BLaER1 treated with 17β-estradiol and CSF1 and Interleukin-3, amounts not matched to agents 10 nM and 100 nM (cell line): ENCODE data around the gene MREG.

Experiments used
- H3K27ac ChIP-seq, 11 experiments: shearing (Covaris generic); formaldehyde crosslinking; 2 replicates each; pipeline ENCODE4 v1.8.1; 2022
- H3K27me3 ChIP-seq, 11 experiments: shearing (Covaris generic); formaldehyde crosslinking; 2 replicates each; pipeline ENCODE4 v1.8.1; 2022
- H3K36me3 ChIP-seq, 11 experiments: shearing (Covaris generic); formaldehyde crosslinking; 2 replicates each; pipeline ENCODE4 v1.8.1; 2022
- H3K4me1 ChIP-seq, 10 experiments: shearing (Covaris generic); formaldehyde crosslinking; 2 replicates each; pipeline ENCODE4 v1.8.1; 2022
- H3K4me2 ChIP-seq, 11 experiments: shearing (Covaris generic); formaldehyde crosslinking; 2 replicates each; pipeline ENCODE4 v1.8.1; 2022
- H3K4me3 ChIP-seq, 10 experiments: shearing (Covaris generic); formaldehyde crosslinking; 2 replicates each; pipeline ENCODE4 v1.8.1; 2022
- H3K9ac ChIP-seq, 11 experiments: shearing (Covaris generic); formaldehyde crosslinking; 2 replicates each; pipeline ENCODE4 v1.8.1; 2022
- H3K9me3 ChIP-seq, 11 experiments: shearing (Covaris generic); formaldehyde crosslinking; replicated peaks in 1 of 11; 2 replicates each; pipeline ENCODE4 v1.8.1; 2022
- H4K20me1 ChIP-seq, 11 experiments: shearing (Covaris generic); formaldehyde crosslinking; 2 replicates each; pipeline ENCODE4 v1.8.1; 2022
- Cebpa-rat ChIP-seq, 11 experiments: shearing (Covaris generic); IDR thresholded peaks; 2 replicates each; pipeline ENCODE4 v1.8.1; 2022

Gene MREG

GRCh38 chr2:215946586-215946985 is 66.8 kb downstream of the MREG start:
- Histone ChIP-seq H3K9ac (no peak overlapping the region), H3K4me1 (no peaks in the 10 kb centered on the region), H3K4me3 (no peak overlapping the region), H3K36me3 (peaks cover 0 to 24% (median 8%) of the 10 kb centered on the region in 11 experiments; a peak in 8 of 22 replicates), H3K9me3 (no peaks in the 10 kb centered on the region), H3K27me3 (no peaks in the 10 kb centered on the region), H3K4me2 (no peak overlapping the region), H3K27ac (no peak overlapping the region), H4K20me1 (no peaks in the 10 kb centered on the region)
- TF ChIP-seq Cebpa-rat (IDR thresholded peaks at IDR 0.05) = no peak

GRCh38 chr2:215942194-215942593 is 71.2 kb downstream of the MREG start:
- no peak for TF ChIP-seq Cebpa-rat (IDR thresholded peaks at IDR 0.05)
- Histone ChIP-seq H4K20me1 (no peaks in the 10 kb centered on the region), H3K4me1 (no peaks in the 10 kb centered on the region), H3K36me3 (peaks cover 0 to 28% (median 16%) of the 10 kb centered on the region in 11 experiments; a peak in 9 of 22 replicates), H3K4me2 (no peak overlapping the region), H3K27me3 (no peaks in the 10 kb centered on the region), H3K9ac (no peak overlapping the region), H3K4me3 (no peak overlapping the region), H3K27ac (no peak overlapping the region), H3K9me3 (no peaks in the 10 kb centered on the region)

- H3K9ac ChIP-seq = no peak overlapping the region
- H3K9me3 ChIP-seq = no peaks in the 10 kb centered on the region
- no peaks in the 10 kb centered on the region for H3K4me1 ChIP-seq
- H3K4me2 ChIP-seq = no peak overlapping the region
- no peaks in the 10 kb centered on the region for H4K20me1 ChIP-seq
- H3K27ac ChIP-seq = no peak overlapping the region
- H3K4me3 ChIP-seq = no peak overlapping the region
- H3K36me3 ChIP-seq = peaks cover 0 to 28% (median 16%) of the 10 kb centered on the region in 11 experiments; a peak in 9 of 22 replicates
- no peak for TF ChIP-seq Cebpa-rat (IDR thresholded peaks at IDR 0.05)
- H3K27me3 ChIP-seq = no peaks in the 10 kb centered on the region
Measured at GRCh38 chr2:215941726-215942125, 71.6 kb downstream of the MREG start.

- Histone ChIP-seq H3K9ac (no peak overlapping the region), H3K9me3 (no peaks in the 10 kb centered on the region), H4K20me1 (no peaks in the 10 kb centered on the region), H3K4me3 (no peak overlapping the region), H3K27ac (no peak overlapping the region), H3K36me3 (peaks cover 0 to 26% (median 16%) of the 10 kb centered on the region in 11 experiments; a peak in 9 of 22 replicates), H3K27me3 (no peaks in the 10 kb centered on the region), H3K4me1 (no peaks in the 10 kb centered on the region), H3K4me2 (no peak overlapping the region)
- TF ChIP-seq Cebpa-rat (IDR thresholded peaks at IDR 0.05) = no peak
Measured at GRCh38 chr2:215940645-215941184, 72.6 kb downstream of the MREG start.

- no peak for TF ChIP-seq Cebpa-rat (IDR thresholded peaks at IDR 0.05)
- H4K20me1 ChIP-seq = no peaks in the 10 kb centered on the region
- no peak overlapping the region for H3K4me2 ChIP-seq
Measured at GRCh38 chr2:215937190-215937589, 76.2 kb downstream of the MREG start.

GRCh38 chr2:215933151-215933550 is 80.2 kb downstream of the MREG start:
- no peaks in the 10 kb centered on the region for H3K27me3 ChIP-seq

More at GRCh38 chr2:215937190-215937589, 76.2 kb downstream of the MREG start:
- Histone ChIP-seq H3K27me3 (no peaks in the 10 kb centered on the region), H3K9ac (no peak overlapping the region), H3K4me3 (no peak overlapping the region), H3K9me3 (no peaks in the 10 kb centered on the region), H3K4me1 (no peaks in the 10 kb centered on the region), H3K36me3 (peaks cover 0 to 16% (median 4%) of the 10 kb centered on the region in 11 experiments; a peak in 4 of 22 replicates), H3K27ac (no peak overlapping the region)

DNA sequence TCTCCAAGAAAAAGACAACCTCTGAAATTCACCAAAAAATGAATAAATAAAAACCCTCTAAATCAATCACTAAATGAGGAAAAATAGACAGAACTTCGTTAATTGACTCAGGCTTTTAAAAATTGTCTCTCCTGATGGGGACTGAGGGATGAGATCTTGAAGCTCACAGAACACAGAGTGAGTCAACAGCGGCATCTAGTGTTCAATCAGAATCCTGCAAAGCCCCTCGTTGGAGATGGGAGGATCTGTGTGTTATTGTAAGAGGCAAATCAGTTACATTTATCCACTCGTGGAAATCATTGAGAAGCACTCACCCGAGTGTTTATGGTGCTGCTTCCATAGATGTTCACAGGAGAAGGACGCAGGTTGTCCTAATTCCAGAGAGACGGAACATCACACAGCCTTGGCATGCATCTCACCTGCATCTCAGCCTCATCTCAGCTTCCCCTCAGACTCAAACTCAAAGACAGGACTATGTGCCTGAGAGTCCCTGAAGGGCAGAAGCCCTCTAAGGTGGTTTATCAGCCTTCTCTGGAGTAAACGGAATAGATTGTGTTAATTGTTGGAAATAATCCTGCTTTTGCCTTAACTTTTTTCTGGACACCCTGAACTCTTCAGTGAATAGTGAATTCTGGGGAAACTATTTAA is 82.0 kb downstream of the MREG start:
- Histone ChIP-seq H3K27ac (no peak overlapping the region), H3K36me3 (no peaks in the 10 kb centered on the region), H3K27me3 (no peaks in the 10 kb centered on the region), H3K4me2 (no peak overlapping the region), H3K4me1 (peaks cover 0 to 29% (median 10%) of the 10 kb centered on the region in 10 experiments; a peak in 11 of 20 replicates), H3K4me3 (no peak overlapping the region), H3K9ac (no peak overlapping the region), H3K9me3 (no peaks in the 10 kb centered on the region), H4K20me1 (no peaks in the 10 kb centered on the region)
- no peak for TF ChIP-seq Cebpa-rat (IDR thresholded peaks at IDR 0.05)

More at GRCh38 chr2:215933151-215933550, 80.2 kb downstream of the MREG start:
- Histone ChIP-seq H3K4me1 (peaks cover 0 to 27% (median 10%) of the 10 kb centered on the region in 10 experiments; a peak in 11 of 20 replicates), H4K20me1 (no peaks in the 10 kb centered on the region), H3K27ac (no peak overlapping the region), H3K9me3 (no peaks in the 10 kb centered on the region), H3K9ac (no peak overlapping the region), H3K36me3 (no peaks in the 10 kb centered on the region), H3K4me2 (no peak overlapping the region), H3K4me3 (no peak overlapping the region)
- no peak for TF ChIP-seq Cebpa-rat (IDR thresholded peaks at IDR 0.05)

GRCh38 chr2:215930505-215931253 is 82.7 kb downstream of the MREG start:
- H4K20me1 ChIP-seq = no peaks in the 10 kb centered on the region
- no peaks in the 10 kb centered on the region for H3K9me3 ChIP-seq
- H3K36me3 ChIP-seq = no peaks in the 10 kb centered on the region
- no peak for TF ChIP-seq Cebpa-rat (IDR thresholded peaks at IDR 0.05)
- peak overlapping the region in 2 of 11 experiments; percentile 56 to 63; a peak in 1 of 22 replicates for H3K4me2 ChIP-seq
- no peaks in the 10 kb centered on the region for H3K27me3 ChIP-seq
- H3K4me1 ChIP-seq = peaks cover 0 to 29% (median 10%) of the 10 kb centered on the region in 10 experiments; a peak in 11 of 20 replicates
- no peak overlapping the region for H3K4me3 ChIP-seq
- no peak overlapping the region for H3K9ac ChIP-seq
- peak overlapping the region in 1 of 11 experiments; percentile 22; a peak in 1 of 22 replicates for H3K27ac ChIP-seq

DNA sequence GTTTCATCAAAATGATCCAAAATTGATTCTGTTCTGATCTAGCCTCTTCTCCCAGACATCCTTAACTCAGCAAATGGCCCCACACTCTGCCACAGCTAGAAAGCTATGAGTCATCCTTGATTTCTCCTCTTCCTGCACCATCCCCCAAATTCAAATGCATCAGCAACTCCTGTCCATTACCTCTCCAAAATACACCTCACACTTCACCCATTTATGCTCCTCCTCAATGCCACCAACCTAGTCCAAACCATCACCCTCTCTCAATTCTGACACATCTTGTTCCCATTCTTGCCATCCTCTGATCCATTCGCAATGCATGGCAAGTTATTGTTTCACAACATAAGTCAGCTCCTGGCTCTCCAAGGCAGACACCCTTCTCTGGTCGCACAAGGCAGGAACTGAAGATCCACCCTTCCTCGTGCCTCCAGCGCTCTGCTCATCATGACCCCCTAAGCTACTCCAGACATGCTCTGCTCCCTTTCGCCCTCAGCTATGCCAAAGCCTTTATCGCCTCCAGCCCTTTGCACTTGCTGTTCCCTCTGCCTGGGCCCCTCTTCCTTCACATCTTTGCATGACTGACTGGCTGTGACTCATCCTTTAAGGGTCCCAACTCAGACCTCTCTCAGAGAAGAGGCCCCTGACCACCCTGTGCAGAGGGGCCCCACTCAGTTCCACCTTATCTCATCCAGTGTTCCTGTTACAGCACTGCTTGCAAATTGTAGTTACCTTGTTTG is 83.6 kb downstream of the MREG start:
- H3K4me3 ChIP-seq = no peak overlapping the region

More for the DNA sequence above, 83.6 kb downstream of the MREG start:
- H4K20me1 ChIP-seq = no peaks in the 10 kb centered on the region
- peaks cover 0 to 29% (median 10%) of the 10 kb centered on the region in 10 experiments; a peak in 11 of 20 replicates for H3K4me1 ChIP-seq
- H3K27me3 ChIP-seq = no peaks in the 10 kb centered on the region
- peak overlapping the region in 2 of 11 experiments; percentile 17 to 22; a peak in 1 of 22 replicates for H3K27ac ChIP-seq
- H3K9me3 ChIP-seq = no peaks in the 10 kb centered on the region
- no peak for TF ChIP-seq Cebpa-rat (IDR thresholded peaks at IDR 0.05)
- no peak overlapping the region for H3K9ac ChIP-seq
- no peaks in the 10 kb centered on the region for H3K36me3 ChIP-seq
- peak overlapping the region in 5 of 11 experiments; percentile 14 to 63 (median 49); a peak in 11 of 22 replicates for H3K4me2 ChIP-seq
